GM12891 (cell line): ENCODE results near the gene CYP3A5.

ENCODE experiments used
- PAX5 ChIP-seq: IDR thresholded peaks from 2 replicates; pipeline ENCODE4 v1.6.1; 2011; ENCODE audit warnings: low read length, moderate library complexity, mild to moderate bottlenecking; ENCODE audit not compliant: insufficient read depth, severe bottlenecking
- POLR2A ChIP-seq: IDR thresholded peaks from 2 replicates; pipeline ENCODE4 v1.6.1; 2011; ENCODE audit warnings: low read depth, low read length, control low read depth
- POLR2AphosphoS5 ChIP-seq: IDR thresholded peaks from 2 replicates; pipeline ENCODE4 v1.6.1; 2011; ENCODE audit warnings: low read depth, low read length, control low read depth
- POU2F2 ChIP-seq: IDR thresholded peaks from 2 replicates; pipeline ENCODE4 v1.6.1; 2011; ENCODE audit warnings: low read depth, mild to moderate bottlenecking, control low read depth, low read length, moderate library complexity
- SPI1 ChIP-seq: IDR thresholded peaks from 2 replicates; pipeline ENCODE4 v1.6.1; 2011; ENCODE audit warnings: low read depth, low read length, control low read depth
- TAF1 ChIP-seq: IDR thresholded peaks from 2 replicates; pipeline ENCODE4 v1.6.1; 2011; ENCODE audit warnings: low read depth, low read length, control low read depth

GRCh38 chr7:99669782-99670181, 10.0 kb downstream of the CYP3A5 start:
- no peak for TF ChIP-seq POLR2A
- TF ChIP-seq POLR2AphosphoS5: no peak
- no peak for TF ChIP-seq TAF1
- TF ChIP-seq POU2F2: no peak
- no peak for TF ChIP-seq SPI1
- TF ChIP-seq PAX5: no peak
